ENCODE measurements around the gene EPB41L5. TPM values are rescaled to one million over a fixed set of nuclear protein-coding genes. Genes with fewer than 3 reads are reported as not detected.
"Not testable (repeated sequence)": the region's sequence is repeated elsewhere in the genome, so short reads cannot be mapped to it uniquely, and the experiment has no call there.

Gene EPB41L5
- polyA plus RNA-seq, 2 donors, result 4.1 to 8.9 TPM

GRCh38 chr2:120199817-120200459 lies 187.1 kb downstream of the EPB41L5 start:
- WGBS, 2 donors, result 95 to 97% methylated on average over 10 of the region's 10 CpGs
- not testable (repeated sequence) for H3K36me3 ChIP-seq (ENCODE audit: control insufficient read depth in 2 of 2, insufficient read depth in 2 of 2, low read length in 1 of 2); H3K4me1 ChIP-seq (ENCODE audit: control insufficient read depth in 2 of 2, insufficient read depth in 2 of 2, low read length in 1 of 2); H3K27me3 ChIP-seq (ENCODE audit: control insufficient read depth in 1 of 2, insufficient read depth in 2 of 2, low read length in 2 of 2); H3K4me3 ChIP-seq (ENCODE audit: low read depth in 1 of 2, low read length in 2 of 2); H3K9me3 ChIP-seq (ENCODE audit: control insufficient read depth in 2 of 2, insufficient read depth in 1 of 2, low read depth in 1 of 2, low read length in 1 of 2); H3K27ac ChIP-seq (ENCODE audit: low read depth in 2 of 2, low read length in 1 of 2)

- H3K27me3 ChIP-seq (ENCODE audit: control insufficient read depth in 1 of 2, insufficient read depth in 2 of 2, low read length in 2 of 2), result no peaks in the 10 kb centered on the region
- H3K9me3 ChIP-seq (ENCODE audit: control insufficient read depth in 2 of 2, insufficient read depth in 1 of 2, low read depth in 1 of 2, low read length in 1 of 2), result no peaks in the 10 kb centered on the region
- 50 to 53% methylated on average over 10 of the region's 10 CpGs for WGBS, 2 donors
- no peak overlapping the region for H3K27ac ChIP-seq (ENCODE audit: low read depth in 2 of 2, low read length in 1 of 2)
- peaks cover 0 to 3% of the 10 kb centered on the region in 2 donors for H3K4me1 ChIP-seq (ENCODE audit: control insufficient read depth in 2 of 2, insufficient read depth in 2 of 2, low read length in 1 of 2)
- H3K36me3 ChIP-seq (ENCODE audit: control insufficient read depth in 2 of 2, insufficient read depth in 2 of 2, low read length in 1 of 2), result no peaks in the 10 kb centered on the region
- no peak overlapping the region for H3K4me3 ChIP-seq (ENCODE audit: low read depth in 1 of 2, low read length in 2 of 2)
Measured at GRCh38 chr2:120203251-120204021, 190.6 kb downstream of the EPB41L5 start.

GRCh38 chr2:120204022-120204405 lies 191.1 kb downstream of the EPB41L5 start:
- H3K4me3 ChIP-seq (ENCODE audit: low read depth in 1 of 2, low read length in 2 of 2), result no peak overlapping the region
- peaks cover 0 to 3% of the 10 kb centered on the region in 2 donors for H3K4me1 ChIP-seq (ENCODE audit: control insufficient read depth in 2 of 2, insufficient read depth in 2 of 2, low read length in 1 of 2)
- no peaks in the 10 kb centered on the region for H3K9me3 ChIP-seq (ENCODE audit: control insufficient read depth in 2 of 2, insufficient read depth in 1 of 2, low read depth in 1 of 2, low read length in 1 of 2)
- no peaks in the 10 kb centered on the region for H3K36me3 ChIP-seq (ENCODE audit: control insufficient read depth in 2 of 2, insufficient read depth in 2 of 2, low read length in 1 of 2)
- no peaks in the 10 kb centered on the region for H3K27me3 ChIP-seq (ENCODE audit: control insufficient read depth in 1 of 2, insufficient read depth in 2 of 2, low read length in 2 of 2)
- H3K27ac ChIP-seq (ENCODE audit: low read depth in 2 of 2, low read length in 1 of 2), result no peak overlapping the region
- WGBS, 2 donors, result 88 to 90% methylated on average over 5 of the region's 5 CpGs

GRCh38 chr2:120204417-120204816 lies 191.5 kb downstream of the EPB41L5 start:
- peaks cover 0 to 3% of the 10 kb centered on the region in 2 donors for H3K4me1 ChIP-seq (ENCODE audit: control insufficient read depth in 2 of 2, insufficient read depth in 2 of 2, low read length in 1 of 2)
- H3K27me3 ChIP-seq (ENCODE audit: control insufficient read depth in 1 of 2, insufficient read depth in 2 of 2, low read length in 2 of 2), result no peaks in the 10 kb centered on the region
- no peak overlapping the region for H3K27ac ChIP-seq (ENCODE audit: low read depth in 2 of 2, low read length in 1 of 2)

GRCh38 chr2:120204945-120205670 lies 192.2 kb downstream of the EPB41L5 start:
- 91 to 92% methylated on average over 12 of the region's 12 CpGs for WGBS, 2 donors
- no peaks in the 10 kb centered on the region for H3K36me3 ChIP-seq (ENCODE audit: control insufficient read depth in 2 of 2, insufficient read depth in 2 of 2, low read length in 1 of 2)
- H3K27ac ChIP-seq (ENCODE audit: low read depth in 2 of 2, low read length in 1 of 2), result no peak overlapping the region
- no peak overlapping the region for H3K4me3 ChIP-seq (ENCODE audit: low read depth in 1 of 2, low read length in 2 of 2)
- no peaks in the 10 kb centered on the region for H3K27me3 ChIP-seq (ENCODE audit: control insufficient read depth in 1 of 2, insufficient read depth in 2 of 2, low read length in 2 of 2)
- no peaks in the 10 kb centered on the region for H3K9me3 ChIP-seq (ENCODE audit: control insufficient read depth in 2 of 2, insufficient read depth in 1 of 2, low read depth in 1 of 2, low read length in 1 of 2)
- peaks cover 3 to 7% of the 10 kb centered on the region in 2 donors for H3K4me1 ChIP-seq (ENCODE audit: control insufficient read depth in 2 of 2, insufficient read depth in 2 of 2, low read length in 1 of 2)

More at GRCh38 chr2:120204417-120204816, 191.5 kb downstream of the EPB41L5 start:
- Histone ChIP-seq H3K36me3 (ENCODE audit: control insufficient read depth in 2 of 2, insufficient read depth in 2 of 2, low read length in 1 of 2) (no peaks in the 10 kb centered on the region), H3K9me3 (ENCODE audit: control insufficient read depth in 2 of 2, insufficient read depth in 1 of 2, low read depth in 1 of 2, low read length in 1 of 2) (no peaks in the 10 kb centered on the region), H3K4me3 (ENCODE audit: low read depth in 1 of 2, low read length in 2 of 2) (no peak overlapping the region)
- WGBS, 2 donors, result 59 to 88% methylated on average over 3 of the region's 3 CpGs

GRCh38 chr2:120206022-120206581 lies 193.2 kb downstream of the EPB41L5 start:
- no peaks in the 10 kb centered on the region for H3K36me3 ChIP-seq (ENCODE audit: control insufficient read depth in 2 of 2, insufficient read depth in 2 of 2, low read length in 1 of 2)
- no peaks in the 10 kb centered on the region for H3K9me3 ChIP-seq (ENCODE audit: control insufficient read depth in 2 of 2, insufficient read depth in 1 of 2, low read depth in 1 of 2, low read length in 1 of 2)
- H3K4me1 ChIP-seq (ENCODE audit: control insufficient read depth in 2 of 2, insufficient read depth in 2 of 2, low read length in 1 of 2), result peaks cover 7% of the 10 kb centered on the region in 2 donors
- no peaks in the 10 kb centered on the region for H3K27me3 ChIP-seq (ENCODE audit: control insufficient read depth in 1 of 2, insufficient read depth in 2 of 2, low read length in 2 of 2)
- H3K27ac ChIP-seq (ENCODE audit: low read depth in 2 of 2, low read length in 1 of 2), result no peak overlapping the region
- WGBS, 2 donors, result 75 to 76% methylated on average over 8 of the region's 8 CpGs
- H3K4me3 ChIP-seq (ENCODE audit: low read depth in 1 of 2, low read length in 2 of 2), result no peak overlapping the region

- no peaks in the 10 kb centered on the region for H3K9me3 ChIP-seq (ENCODE audit: control insufficient read depth in 2 of 2, insufficient read depth in 1 of 2, low read depth in 1 of 2, low read length in 1 of 2)
- peaks cover 7% of the 10 kb centered on the region in 2 donors for H3K4me1 ChIP-seq (ENCODE audit: control insufficient read depth in 2 of 2, insufficient read depth in 2 of 2, low read length in 1 of 2)
- H3K4me3 ChIP-seq (ENCODE audit: low read depth in 1 of 2, low read length in 2 of 2), result no peak overlapping the region
- H3K36me3 ChIP-seq (ENCODE audit: control insufficient read depth in 2 of 2, insufficient read depth in 2 of 2, low read length in 1 of 2), result no peaks in the 10 kb centered on the region
- no peaks in the 10 kb centered on the region for H3K27me3 ChIP-seq (ENCODE audit: control insufficient read depth in 1 of 2, insufficient read depth in 2 of 2, low read length in 2 of 2)
- no peak overlapping the region for H3K27ac ChIP-seq (ENCODE audit: low read depth in 2 of 2, low read length in 1 of 2)
- 91 to 92% methylated on average over 10 of the region's 10 CpGs for WGBS, 2 donors
Measured at GRCh38 chr2:120208381-120209353, 195.8 kb downstream of the EPB41L5 start.

- no peak overlapping the region for H3K27ac ChIP-seq (ENCODE audit: low read depth in 2 of 2, low read length in 1 of 2)
- H3K4me3 ChIP-seq (ENCODE audit: low read depth in 1 of 2, low read length in 2 of 2), result no peak overlapping the region
- WGBS, 2 donors, result 73 to 77% methylated on average over 12 of the region's 12 CpGs
- H3K9me3 ChIP-seq (ENCODE audit: control insufficient read depth in 2 of 2, insufficient read depth in 1 of 2, low read depth in 1 of 2, low read length in 1 of 2), result no peaks in the 10 kb centered on the region
- no peaks in the 10 kb centered on the region for H3K36me3 ChIP-seq (ENCODE audit: control insufficient read depth in 2 of 2, insufficient read depth in 2 of 2, low read length in 1 of 2)
- H3K4me1 ChIP-seq (ENCODE audit: control insufficient read depth in 2 of 2, insufficient read depth in 2 of 2, low read length in 1 of 2), result peaks cover 7% of the 10 kb centered on the region in 2 donors
- H3K27me3 ChIP-seq (ENCODE audit: control insufficient read depth in 1 of 2, insufficient read depth in 2 of 2, low read length in 2 of 2), result no peaks in the 10 kb centered on the region
Measured at GRCh38 chr2:120209427-120210269, 196.8 kb downstream of the EPB41L5 start.

Measured in esophagus (tissue), 2 donors.